Mesenchymal stem cell (in vitro differentiated cells and primary cell): ENCODE data around the gene FARP1.

Experiments
- DNase-seq: peaks from one replicate; pipeline ENCODE4 v3.0.0-alpha.2; 2013
- H2AFZ ChIP-seq: one replicate; pipeline ENCODE4 v1.6.1; 2013; ENCODE audit warnings: low read depth, mild to moderate bottlenecking, control low read depth, inconsistent platforms, low read length, moderate library complexity
- H2AK5ac ChIP-seq: 2 replicates; pipeline ENCODE4 v1.6.1; 2013; ENCODE audit warnings: low read length, moderate library complexity, mild to moderate bottlenecking, inconsistent platforms; ENCODE audit not compliant: severe bottlenecking
- H2BK120ac ChIP-seq: one replicate; pipeline ENCODE4 v1.6.1; 2013; ENCODE audit warnings: low read depth, mild to moderate bottlenecking, inconsistent platforms, low read length, moderate library complexity
- H2BK12ac ChIP-seq, 2 experiments: one replicate each; pipeline ENCODE4 v1.6.1; 2013; ENCODE audit warnings: inconsistent platforms in 2 of 2, low read length in 2 of 2, mild to moderate bottlenecking in 2 of 2, moderate library complexity in 2 of 2, control low read depth in 1 of 2
- H2BK15ac ChIP-seq: one replicate; pipeline ENCODE4 v1.6.1; 2013; ENCODE audit warnings: mild to moderate bottlenecking, low read depth, inconsistent platforms; ENCODE audit not compliant: poor library complexity, severe bottlenecking
- H2BK5ac ChIP-seq: 2 replicates; pipeline ENCODE4 v1.6.1; 2013; ENCODE audit warnings: low read depth, mild to moderate bottlenecking, low read length, control low read depth, inconsistent platforms; ENCODE audit not compliant: poor library complexity, severe bottlenecking
- H3K14ac ChIP-seq, 2 experiments: one replicate each; pipeline ENCODE4 v1.6.1; 2013; ENCODE audit warnings: inconsistent platforms in 2 of 2, low read length in 2 of 2, control low read depth in 1 of 2, mild to moderate bottlenecking in 1 of 2, moderate library complexity in 1 of 2
- H3K18ac ChIP-seq, 2 experiments: one replicate each; pipeline ENCODE4 v1.6.1; 2013; ENCODE audit warnings: inconsistent platforms in 2 of 2, low read length in 2 of 2, control low read depth in 1 of 2, low read depth in 1 of 2, mild to moderate bottlenecking in 1 of 2
- H3K23ac ChIP-seq, 2 experiments: one replicate each; pipeline ENCODE4 v1.6.1; 2013; ENCODE audit warnings: inconsistent platforms in 2 of 2, low read length in 2 of 2, mild to moderate bottlenecking in 2 of 2, moderate library complexity in 2 of 2, control low read depth in 1 of 2
- H3K27ac ChIP-seq: 2 replicates; pipeline ENCODE4 v1.5.1; 2013; ENCODE audit warnings: mild to moderate bottlenecking, moderate library complexity, low read length, control low read depth, inconsistent platforms; ENCODE audit not compliant: poor library complexity, severe bottlenecking
- H3K27me3 ChIP-seq, 2 experiments: 2 replicates each; pipeline versions ENCODE4 v1.6.1 to v1.7.0; 2013; ENCODE audit warnings: low read length in 2 of 2, mild to moderate bottlenecking in 2 of 2, moderate library complexity in 2 of 2, control low read depth in 1 of 2, inconsistent platforms in 1 of 2; ENCODE audit not compliant: control insufficient read depth in 1 of 2, insufficient read depth in 1 of 2
- H3K36me3 ChIP-seq, 2 experiments: 2 replicates each; pipeline versions ENCODE4 v1.6.1 to v1.7.0; 2013; ENCODE audit warnings: low read length in 2 of 2, control low read depth in 1 of 2, inconsistent platforms in 1 of 2, low read depth in 1 of 2, mild to moderate bottlenecking in 1 of 2; ENCODE audit not compliant: insufficient read depth in 2 of 2, control insufficient read depth in 1 of 2
- H3K4ac ChIP-seq, 2 experiments: one replicate each; pipeline ENCODE4 v1.6.1; 2013; ENCODE audit warnings: inconsistent platforms in 2 of 2, low read length in 2 of 2, mild to moderate bottlenecking in 2 of 2, moderate library complexity in 2 of 2, control low read depth in 1 of 2, low read depth in 1 of 2
- H3K4me1 ChIP-seq: 2 replicates; pipeline ENCODE4 v1.6.1; 2013; ENCODE audit warnings: low read depth, low read length, control low read depth; ENCODE audit not compliant: control insufficient read depth, insufficient read depth
- H3K4me2 ChIP-seq: 2 replicates; pipeline ENCODE4 v1.6.1; 2013; ENCODE audit warnings: low read length, mild to moderate bottlenecking, inconsistent platforms; ENCODE audit not compliant: poor library complexity, severe bottlenecking
- H3K4me3 ChIP-seq, 2 experiments: 2 replicates each; pipeline versions ENCODE4 v1.5.1 to v1.7.0; 2013; ENCODE audit warnings: low read length in 2 of 2, mild to moderate bottlenecking in 2 of 2, control low read depth in 1 of 2, low read depth in 1 of 2; ENCODE audit not compliant: insufficient read depth in 1 of 2
- H3K79me1 ChIP-seq: replicated peaks from 2 replicates; pipeline ENCODE4 v1.6.1; 2013; ENCODE audit warnings: mild to moderate bottlenecking, control low read depth, low read length, inconsistent platforms; ENCODE audit not compliant: poor library complexity, severe bottlenecking
- H3K9ac ChIP-seq: 2 replicates; pipeline ENCODE4 v1.7.0; 2013; ENCODE audit warnings: mild to moderate bottlenecking, low read length, moderate library complexity
- H3K9me3 ChIP-seq: 2 replicates; pipeline ENCODE4 v1.7.0; 2013; ENCODE audit warnings: mild to moderate bottlenecking, low read length; ENCODE audit not compliant: control insufficient read depth
- H4K8ac ChIP-seq: one replicate; pipeline ENCODE4 v1.6.1; 2013; ENCODE audit warnings: inconsistent platforms, mild to moderate bottlenecking, low read length, moderate library complexity
- H4K91ac ChIP-seq: one replicate; pipeline ENCODE4 v1.6.1; 2013; ENCODE audit warnings: mild to moderate bottlenecking, low read length, inconsistent platforms
- WGBS: methylation state at CpG from one replicate; pipeline ENCODE4 v1.1.7; 2013; ENCODE audit warnings: mixed read lengths; 5-methylcytosine and 5-hydroxymethylcytosine counted together

FARP1 gene

GRCh38 chr13:98150832-98151479 is 8.1 kb downstream of the FARP1 start:
- Histone ChIP-seq H3K18ac (no peak overlapping the region), H2AK5ac (no peak overlapping the region)
- WGBS = 70% methylated on average over 4 of the region's 8 CpGs

GRCh38 chr13:98155475-98156109 is 12.7 kb downstream of the FARP1 start:
- DNase-seq = peak; percentile 76
- H2BK12ac ChIP-seq = no peak overlapping the region
- H3K9ac ChIP-seq = no peak overlapping the region
- no peak overlapping the region for H3K4me3 ChIP-seq
- no peak overlapping the region for H2BK15ac ChIP-seq
- H3K14ac ChIP-seq = no peak overlapping the region
- H4K91ac ChIP-seq = no peak overlapping the region
- H2AK5ac ChIP-seq = no peak overlapping the region
- H3K23ac ChIP-seq = no peak overlapping the region
- no peaks in the 10 kb centered on the region for H3K27me3 ChIP-seq
- H3K18ac ChIP-seq = no peak overlapping the region
- H3K9me3 ChIP-seq = no peaks in the 10 kb centered on the region
- WGBS = 100% methylated on average over 2 of the region's 5 CpGs
- no peak overlapping the region for H2BK5ac ChIP-seq
- H3K36me3 ChIP-seq = peaks cover 0 to 14% of the 10 kb centered on the region in 2 experiments
- H4K8ac ChIP-seq = no peak overlapping the region
- H3K4ac ChIP-seq = no peak overlapping the region
- H3K79me1 ChIP-seq = peaks cover 15% of the 10 kb centered on the region
- H2BK120ac ChIP-seq = no peak overlapping the region
- H3K27ac ChIP-seq = no peak overlapping the region
- no peak overlapping the region for H3K4me2 ChIP-seq
- H3K4me1 ChIP-seq = peaks cover 4% of the 10 kb centered on the region
- H2AFZ ChIP-seq = no peak overlapping the region

More at GRCh38 chr13:98150832-98151479, 8.1 kb downstream of the FARP1 start:
- no peak overlapping the region for H3K14ac ChIP-seq
- H2BK120ac ChIP-seq = no peak overlapping the region
- H3K9ac ChIP-seq = no peak overlapping the region
- no peak for DNase-seq
- no peaks in the 10 kb centered on the region for H3K27me3 ChIP-seq
- no peaks in the 10 kb centered on the region for H3K9me3 ChIP-seq
- H3K4ac ChIP-seq = no peak overlapping the region
- H3K4me3 ChIP-seq = no peak overlapping the region
- H3K27ac ChIP-seq = no peak overlapping the region
- no peak overlapping the region for H2BK15ac ChIP-seq
- no peak overlapping the region for H2BK5ac ChIP-seq
- H4K8ac ChIP-seq = no peak overlapping the region
- no peak overlapping the region for H2AFZ ChIP-seq
- no peak overlapping the region for H3K23ac ChIP-seq
- no peak overlapping the region for H2BK12ac ChIP-seq
- no peak overlapping the region for H4K91ac ChIP-seq
- H3K4me1 ChIP-seq = peaks cover 7% of the 10 kb centered on the region
- peaks cover 5% of the 10 kb centered on the region for H3K79me1 ChIP-seq
- H3K4me2 ChIP-seq = no peak overlapping the region
- peaks cover 0 to 10% of the 10 kb centered on the region in 2 experiments for H3K36me3 ChIP-seq

- no peak overlapping the region for H2AK5ac ChIP-seq
- no peak overlapping the region for H4K91ac ChIP-seq
- H2BK5ac ChIP-seq = no peak overlapping the region
- no peak overlapping the region for H2AFZ ChIP-seq
- H3K36me3 ChIP-seq = peaks cover 0 to 14% of the 10 kb centered on the region in 2 experiments
- no peak for DNase-seq
- no peak overlapping the region for H3K14ac ChIP-seq
- no peak overlapping the region for H2BK12ac ChIP-seq
- no peak overlapping the region for H3K18ac ChIP-seq
- no peak overlapping the region for H2BK15ac ChIP-seq
- no peak overlapping the region for H3K4ac ChIP-seq
- no peak overlapping the region for H3K4me3 ChIP-seq
- peaks cover 15% of the 10 kb centered on the region for H3K79me1 ChIP-seq
- peaks cover 4% of the 10 kb centered on the region for H3K4me1 ChIP-seq
- no peak overlapping the region for H3K23ac ChIP-seq
- 100% methylated on average over 1 of the region's 2 CpGs for WGBS
- H4K8ac ChIP-seq = no peak overlapping the region
- H3K27me3 ChIP-seq = no peaks in the 10 kb centered on the region
- H2BK120ac ChIP-seq = no peak overlapping the region
- no peaks in the 10 kb centered on the region for H3K9me3 ChIP-seq
- H3K4me2 ChIP-seq = no peak overlapping the region
- no peak overlapping the region for H3K27ac ChIP-seq
- no peak overlapping the region for H3K9ac ChIP-seq
Measured at GRCh38 chr13:98156259-98156658, 13.4 kb downstream of the FARP1 start.

- no peak for DNase-seq
- Histone ChIP-seq H3K9me3 (no peaks in the 10 kb centered on the region), H2AK5ac (no peak overlapping the region), H2BK5ac (no peak overlapping the region), H2BK15ac (no peak overlapping the region), H3K36me3 (peaks cover 0 to 14% of the 10 kb centered on the region in 2 experiments), H4K91ac (no peak overlapping the region), H3K23ac (no peak overlapping the region), H2BK120ac (no peak overlapping the region), H2BK12ac (no peak overlapping the region), H3K18ac (peak overlapping the region in 1 of 2 experiments; percentile 70), H2AFZ (no peak overlapping the region), H3K79me1 (peaks cover 17% of the 10 kb centered on the region), H3K9ac (no peak overlapping the region), H3K4me3 (no peak overlapping the region), H3K4ac (no peak overlapping the region), H3K14ac (no peak overlapping the region), H3K4me2 (no peak overlapping the region), H3K4me1 (peaks cover 4% of the 10 kb centered on the region), H3K27ac (no peak overlapping the region), H4K8ac (no peak overlapping the region), H3K27me3 (no peaks in the 10 kb centered on the region)
- 84% methylated on average over 7 of the region's 7 CpGs for WGBS
Measured at GRCh38 chr13:98157188-98157587, 14.3 kb downstream of the FARP1 start.
